ENCODE results near the gene ARL8B. TPM values are rescaled to one million over a fixed set of nuclear protein-coding genes. Genes with fewer than 3 reads are reported as not detected.

Gene ARL8B
- total and polyA plus RNA-seq, 9 of the 15 experiments (the other 6 are each of a cell fraction or from before 2014, with no cell fraction given), result 28.5 to 99.4 (median 77.2) TPM

DNA sequence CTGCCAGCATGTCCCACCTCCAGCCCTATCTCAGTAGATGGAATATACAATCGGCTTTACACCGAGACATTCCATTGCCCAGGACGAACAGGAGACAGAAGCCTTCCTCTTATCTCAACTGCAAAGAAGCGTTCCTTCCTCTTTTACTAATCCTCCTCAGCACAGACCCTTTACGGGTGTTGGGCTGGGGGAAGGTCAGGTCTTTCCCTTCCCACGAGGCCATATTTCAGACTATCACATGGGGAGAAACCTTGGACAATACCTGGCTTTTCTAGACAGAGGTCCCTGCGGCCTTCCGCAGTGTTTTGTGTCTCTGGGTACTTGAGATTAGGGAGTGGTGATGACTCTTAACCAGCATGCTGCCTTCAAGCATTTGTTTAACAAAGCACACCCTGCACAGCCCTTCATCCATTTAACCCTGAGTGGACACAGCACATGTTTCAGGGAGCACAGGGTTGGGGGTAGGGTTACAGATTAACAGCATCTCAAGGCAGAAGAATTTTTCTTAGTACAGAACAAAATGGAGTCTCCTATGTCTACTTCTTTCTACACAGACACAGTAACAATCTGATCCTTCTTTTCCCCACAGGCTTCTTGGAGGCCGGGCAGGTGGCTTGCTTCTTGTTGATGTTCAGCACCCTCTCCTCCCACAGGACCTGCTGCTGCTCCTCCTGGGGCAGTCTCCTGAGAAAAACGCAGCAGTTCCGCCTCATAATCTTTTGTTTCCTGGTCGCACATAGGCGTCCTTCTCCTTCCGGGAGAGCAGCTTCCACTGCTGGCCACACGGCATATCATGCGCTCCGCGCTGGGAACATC is 39.9 kb upstream of the ARL8B start (continued):
- TF ChIP-seq, protein P1, sequence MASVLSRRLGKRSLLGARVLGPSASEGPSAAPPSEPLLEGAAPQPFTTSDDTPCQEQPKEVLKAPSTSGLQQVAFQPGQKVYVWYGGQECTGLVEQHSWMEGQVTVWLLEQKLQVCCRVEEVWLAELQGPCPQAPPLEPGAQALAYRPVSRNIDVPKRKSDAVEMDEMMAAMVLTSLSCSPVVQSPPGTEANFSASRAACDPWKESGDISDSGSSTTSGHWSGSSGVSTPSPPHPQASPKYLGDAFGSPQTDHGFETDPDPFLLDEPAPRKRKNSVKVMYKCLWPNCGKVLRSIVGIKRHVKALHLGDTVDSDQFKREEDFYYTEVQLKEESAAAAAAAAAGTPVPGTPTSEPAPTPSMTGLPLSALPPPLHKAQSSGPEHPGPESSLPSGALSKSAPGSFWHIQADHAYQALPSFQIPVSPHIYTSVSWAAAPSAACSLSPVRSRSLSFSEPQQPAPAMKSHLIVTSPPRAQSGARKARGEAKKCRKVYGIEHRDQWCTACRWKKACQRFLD (CRISPR knock-in tag; IDR thresholded peaks at IDR 0.05), result peak; percentile 92
- TF ChIP-seq ZNF239 (CRISPR knock-in tag; IDR thresholded peaks at IDR 0.05) (peak; percentile 67), MAX (CRISPR knock-in tag; IDR thresholded peaks at IDR 0.05) (peak; percentile 93), HIVEP1 (CRISPR knock-in tag; IDR thresholded peaks at IDR 0.05) (peak; percentile 84), HSF4 (CRISPR knock-in tag; IDR thresholded peaks at IDR 0.05; ENCODE audit: borderline replicate concordance) (0 out of 2 replicates have a peak, but pooled peaks have one; percentile 82), MBD2 (IDR thresholded peaks at IDR 0.05; ENCODE audit: borderline replicate concordance, low read depth) (peak; percentile 57), ZBTB2 (IDR thresholded peaks at IDR 0.05) (peak; percentile 20; the same call in 1 of the 2 replicates), ELF1 (tag; IDR thresholded peaks at IDR 0.05) (0 out of 2 replicates have a peak, but pooled peaks have one; percentile 22), TBL1XR1 (IDR thresholded peaks at IDR 0.05; ENCODE audit: low read length in 2 of 2) (peak in 1 of 2 experiments; percentile 75; a peak in 2 of 4 replicates), NFATC3 (IDR thresholded peaks at IDR 0.05) (0 out of 2 replicates have a peak, but pooled peaks have one; percentile 39), ZBTB7A (IDR thresholded peaks at IDR 0.05; ENCODE audit: borderline replicate concordance, control insufficient read depth, low read depth, low read length) (peak; percentile 47; the same call in 1 of the 2 replicates), NCOA1 (IDR thresholded peaks at IDR 0.05; ENCODE audit: low read depth) (peak; percentile 71), ZNF134 (CRISPR knock-in tag; conservative IDR thresholded peaks at IDR 0.05) (0 out of 2 replicates have a peak, but pooled peaks have one; percentile 43), ZNF766 (CRISPR knock-in tag; conservative IDR thresholded peaks at IDR 0.05) (peak; percentile 95), ERF (CRISPR knock-in tag; IDR thresholded peaks at IDR 0.05) (0 out of 2 replicates have a peak, but pooled peaks have one; percentile 62), ZNF695 (CRISPR knock-in tag; IDR thresholded peaks at IDR 0.05) (peak; percentile 87; the same call in 1 of the 2 replicates), DPF2 (IDR thresholded peaks at IDR 0.05) (peak; percentile 85)
- TF ChIP-seq, protein P2, sequence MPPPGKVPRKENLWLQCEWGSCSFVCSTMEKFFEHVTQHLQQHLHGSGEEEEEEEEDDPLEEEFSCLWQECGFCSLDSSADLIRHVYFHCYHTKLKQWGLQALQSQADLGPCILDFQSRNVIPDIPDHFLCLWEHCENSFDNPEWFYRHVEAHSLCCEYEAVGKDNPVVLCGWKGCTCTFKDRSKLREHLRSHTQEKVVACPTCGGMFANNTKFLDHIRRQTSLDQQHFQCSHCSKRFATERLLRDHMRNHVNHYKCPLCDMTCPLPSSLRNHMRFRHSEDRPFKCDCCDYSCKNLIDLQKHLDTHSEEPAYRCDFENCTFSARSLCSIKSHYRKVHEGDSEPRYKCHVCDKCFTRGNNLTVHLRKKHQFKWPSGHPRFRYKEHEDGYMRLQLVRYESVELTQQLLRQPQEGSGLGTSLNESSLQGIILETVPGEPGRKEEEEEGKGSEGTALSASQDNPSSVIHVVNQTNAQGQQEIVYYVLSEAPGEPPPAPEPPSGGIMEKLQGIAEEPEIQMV (tag; conservative IDR thresholded peaks at IDR 0.05; ENCODE audit: low read depth), result peak; percentile 69; the same call in 1 of the 2 replicates
- TF ChIP-seq, protein P3, sequence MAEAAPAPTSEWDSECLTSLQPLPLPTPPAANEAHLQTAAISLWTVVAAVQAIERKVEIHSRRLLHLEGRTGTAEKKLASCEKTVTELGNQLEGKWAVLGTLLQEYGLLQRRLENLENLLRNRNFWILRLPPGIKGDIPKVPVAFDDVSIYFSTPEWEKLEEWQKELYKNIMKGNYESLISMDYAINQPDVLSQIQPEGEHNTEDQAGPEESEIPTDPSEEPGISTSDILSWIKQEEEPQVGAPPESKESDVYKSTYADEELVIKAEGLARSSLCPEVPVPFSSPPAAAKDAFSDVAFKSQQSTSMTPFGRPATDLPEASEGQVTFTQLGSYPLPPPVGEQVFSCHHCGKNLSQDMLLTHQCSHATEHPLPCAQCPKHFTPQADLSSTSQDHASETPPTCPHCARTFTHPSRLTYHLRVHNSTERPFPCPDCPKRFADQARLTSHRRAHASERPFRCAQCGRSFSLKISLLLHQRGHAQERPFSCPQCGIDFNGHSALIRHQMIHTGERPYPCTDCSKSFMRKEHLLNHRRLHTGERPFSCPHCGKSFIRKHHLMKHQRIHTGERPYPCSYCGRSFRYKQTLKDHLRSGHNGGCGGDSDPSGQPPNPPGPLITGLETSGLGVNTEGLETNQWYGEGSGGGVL (CRISPR knock-in tag; IDR thresholded peaks at IDR 0.05), result peak; percentile 59; the same call in 1 of the 2 replicates

Data from K562 (cell line).